Measurements from ENCODE around the gene CDH23.

The CDH23 gene

DNA sequence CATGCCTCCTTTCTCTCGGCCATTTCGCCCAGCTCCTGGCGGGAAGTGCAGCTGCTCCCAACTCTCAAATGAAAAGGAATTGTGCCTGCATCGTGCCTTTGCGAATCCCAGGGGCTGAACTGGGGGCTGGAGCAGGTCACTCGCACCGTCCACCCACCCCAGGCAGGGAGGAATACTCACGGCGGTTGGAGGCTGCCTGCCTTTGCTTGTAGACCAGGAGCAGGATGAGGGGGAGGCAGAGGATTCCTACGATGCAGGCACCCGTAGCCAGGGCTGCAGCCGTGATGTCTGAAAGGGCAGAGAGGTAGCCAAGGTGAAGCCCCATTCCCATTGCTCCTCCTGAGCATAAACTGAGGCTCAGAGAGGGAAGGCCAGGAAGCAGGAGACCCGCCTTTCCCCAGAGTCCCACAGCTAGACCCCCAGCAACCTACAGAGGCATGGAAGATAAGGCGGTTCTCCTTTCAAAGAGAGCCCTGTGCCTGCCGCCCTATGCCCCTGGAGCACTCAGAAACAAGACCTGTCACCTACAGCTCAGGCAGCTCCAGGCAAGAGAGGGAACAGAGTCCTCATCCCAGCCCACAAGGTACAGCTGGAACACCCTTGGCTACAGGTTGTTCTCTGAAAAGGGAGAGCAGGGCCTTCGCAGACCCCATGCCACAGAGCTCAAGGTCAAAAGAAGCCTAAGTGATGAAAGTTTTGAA lies 358.6 kb downstream of the CDH23 start:
- H3K27ac ChIP-seq (ENCODE audit: low read depth, low read length): no peak overlapping the region
- no peaks in the 10 kb centered on the region for H3K4me1 ChIP-seq (ENCODE audit: control insufficient read depth, insufficient read depth, low read length)
- H3K4me3 ChIP-seq (ENCODE audit: low read length): no peak overlapping the region
- H3K27me3 ChIP-seq (ENCODE audit: control insufficient read depth, insufficient read depth, low read length): no peaks in the 10 kb centered on the region
- peaks cover 21% of the 10 kb centered on the region for H3K36me3 ChIP-seq (ENCODE audit: control insufficient read depth, insufficient read depth, low read length)
- H3K9ac ChIP-seq (ENCODE audit: low read length): no peak overlapping the region

DNA sequence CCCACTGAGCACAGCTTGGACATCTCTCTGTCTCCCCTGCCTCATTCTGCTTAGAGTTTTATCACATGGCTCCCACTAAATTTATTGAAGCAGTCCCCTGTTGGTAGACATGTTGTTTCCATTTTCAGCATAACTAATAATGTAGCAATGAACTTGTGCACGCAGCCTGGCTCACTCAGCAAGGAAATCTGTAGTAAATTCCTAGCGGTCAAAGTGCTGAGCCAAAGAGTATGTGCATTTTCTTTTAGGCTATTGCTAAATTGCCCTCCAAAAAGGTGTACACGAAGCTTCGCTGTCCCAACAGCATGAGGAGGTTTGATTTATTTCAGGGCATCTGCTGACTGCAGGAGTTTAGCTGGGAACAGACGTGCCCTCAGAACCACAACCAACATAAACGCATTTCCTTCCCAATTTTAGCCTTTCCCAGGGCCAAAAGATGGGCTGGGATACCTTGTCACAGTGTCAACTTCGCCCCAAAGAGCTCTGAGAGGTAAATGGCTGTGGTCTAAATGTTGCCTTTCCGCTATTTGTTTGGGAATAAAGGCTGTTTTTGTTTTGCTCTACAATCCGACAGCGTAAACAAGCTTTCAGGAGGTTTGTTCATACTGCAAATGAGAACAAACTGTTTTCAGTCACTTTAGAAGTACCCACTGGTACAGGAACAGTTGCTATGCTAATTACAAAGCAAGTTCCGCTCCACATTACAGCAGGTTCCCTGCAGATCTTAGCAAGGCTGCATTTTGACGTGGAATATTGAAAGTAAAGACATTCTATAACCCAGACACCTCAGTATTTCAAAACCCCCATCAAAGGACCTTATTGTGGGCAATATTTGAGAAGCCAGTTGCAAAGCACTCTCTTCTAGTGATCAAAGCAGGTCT lies 359.8 kb downstream of the CDH23 start:
- Histone ChIP-seq H3K27me3 (ENCODE audit: control insufficient read depth, insufficient read depth, low read length) (no peaks in the 10 kb centered on the region), H3K36me3 (ENCODE audit: control insufficient read depth, insufficient read depth, low read length) (peaks cover 26% of the 10 kb centered on the region), H3K27ac (ENCODE audit: low read depth, low read length) (peak overlapping the region; percentile 2), H3K4me1 (ENCODE audit: control insufficient read depth, insufficient read depth, low read length) (no peaks in the 10 kb centered on the region), H3K9ac (ENCODE audit: low read length) (no peak overlapping the region), H3K4me3 (ENCODE audit: low read length) (no peak overlapping the region)

DNA sequence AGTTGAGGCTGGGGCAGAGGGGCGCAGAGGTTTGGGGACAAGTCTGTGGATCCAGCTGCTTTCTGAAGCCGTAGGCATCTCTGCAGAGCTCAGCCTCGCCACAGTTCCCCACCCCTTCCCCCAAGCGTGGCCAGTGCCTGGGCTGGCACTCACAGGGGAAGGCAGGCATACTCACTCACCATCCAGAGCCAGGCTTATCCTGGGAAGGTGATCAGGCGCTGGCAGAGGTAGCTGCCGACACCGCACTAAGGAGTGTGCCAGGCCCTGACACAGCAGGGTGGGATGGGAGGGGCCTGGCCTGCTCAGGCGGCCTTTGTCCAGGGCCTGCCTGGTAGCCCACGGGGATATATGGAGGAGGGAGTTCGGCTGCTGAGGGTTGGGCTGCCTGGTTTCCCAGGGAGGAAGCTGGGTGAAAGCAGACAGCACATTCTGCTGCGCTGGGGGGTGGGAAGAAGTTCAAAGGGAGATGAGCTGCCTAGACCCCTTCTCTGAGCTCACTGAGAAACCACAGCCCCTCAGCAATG lies 360.7 kb downstream of the CDH23 start:
- no peaks in the 10 kb centered on the region for H3K27me3 ChIP-seq (ENCODE audit: control insufficient read depth, insufficient read depth, low read length)
- H3K27ac ChIP-seq (ENCODE audit: low read depth, low read length): peak overlapping the region; percentile 2
- peaks cover 27% of the 10 kb centered on the region for H3K36me3 ChIP-seq (ENCODE audit: control insufficient read depth, insufficient read depth, low read length)
- H3K4me1 ChIP-seq (ENCODE audit: control insufficient read depth, insufficient read depth, low read length): no peaks in the 10 kb centered on the region
- H3K4me3 ChIP-seq (ENCODE audit: low read length): no peak overlapping the region
- no peak overlapping the region for H3K9ac ChIP-seq (ENCODE audit: low read length)

DNA sequence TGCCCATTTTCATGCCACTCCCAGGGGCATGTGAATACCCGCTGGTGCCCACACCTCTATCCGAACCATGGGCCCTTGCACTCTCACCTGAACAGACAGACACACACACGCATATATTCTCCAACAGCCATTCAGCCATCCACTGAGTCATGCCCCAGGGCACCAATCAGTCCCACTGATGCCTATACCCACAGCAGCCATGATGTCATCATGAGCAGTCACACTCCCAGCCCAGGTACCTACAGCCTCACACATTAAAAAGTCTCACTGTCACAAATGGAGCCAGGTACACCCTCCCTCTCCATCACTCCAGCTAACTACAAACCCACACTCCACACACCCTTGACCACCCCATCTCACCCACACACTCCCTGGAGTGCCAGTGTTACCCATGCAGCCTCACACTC lies 364.4 kb downstream of the CDH23 start:
- Histone ChIP-seq H3K27ac (ENCODE audit: low read depth, low read length) (no peak overlapping the region), H3K4me1 (ENCODE audit: control insufficient read depth, insufficient read depth, low read length) (peaks cover 24% of the 10 kb centered on the region), H3K27me3 (ENCODE audit: control insufficient read depth, insufficient read depth, low read length) (no peaks in the 10 kb centered on the region), H3K4me3 (ENCODE audit: low read length) (no peak overlapping the region), H3K9ac (ENCODE audit: low read length) (no peak overlapping the region), H3K36me3 (ENCODE audit: control insufficient read depth, insufficient read depth, low read length) (peaks cover 22% of the 10 kb centered on the region)

DNA sequence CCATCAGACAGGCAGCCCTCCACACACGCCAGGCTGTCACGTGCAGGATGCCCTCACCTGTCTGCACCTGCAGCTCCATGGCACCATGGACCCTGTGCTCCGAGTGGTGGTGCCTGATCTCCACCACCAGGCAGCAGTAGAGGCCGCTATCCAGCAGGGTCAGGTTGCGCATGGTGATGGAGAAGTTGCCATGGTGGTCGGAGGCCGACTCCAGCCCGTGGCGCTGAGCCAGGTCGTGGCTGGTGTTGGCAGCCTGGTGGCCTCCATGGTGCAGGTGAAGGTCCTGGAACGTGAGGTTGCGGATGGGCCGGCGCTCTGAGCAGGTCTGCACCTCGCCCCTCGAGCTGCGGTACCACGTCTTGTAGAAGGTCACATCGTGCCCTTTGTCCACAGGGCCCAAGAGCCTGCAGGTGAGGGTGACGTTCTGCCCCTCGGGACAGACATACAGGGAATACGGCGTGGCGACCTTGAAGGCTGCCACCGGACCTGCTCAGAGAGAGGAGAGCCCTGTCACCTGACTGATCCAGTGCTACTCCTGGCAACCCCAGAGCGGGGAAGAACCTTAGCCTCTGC lies 364.9 kb downstream of the CDH23 start:
- peaks cover 22% of the 10 kb centered on the region for H3K36me3 ChIP-seq (ENCODE audit: control insufficient read depth, insufficient read depth, low read length)
- no peak overlapping the region for H3K4me3 ChIP-seq (ENCODE audit: low read length)
- peaks cover 24% of the 10 kb centered on the region for H3K4me1 ChIP-seq (ENCODE audit: control insufficient read depth, insufficient read depth, low read length)
- no peak overlapping the region for H3K9ac ChIP-seq (ENCODE audit: low read length)
- no peak overlapping the region for H3K27ac ChIP-seq (ENCODE audit: low read depth, low read length)
- H3K27me3 ChIP-seq (ENCODE audit: control insufficient read depth, insufficient read depth, low read length): no peaks in the 10 kb centered on the region

DNA sequence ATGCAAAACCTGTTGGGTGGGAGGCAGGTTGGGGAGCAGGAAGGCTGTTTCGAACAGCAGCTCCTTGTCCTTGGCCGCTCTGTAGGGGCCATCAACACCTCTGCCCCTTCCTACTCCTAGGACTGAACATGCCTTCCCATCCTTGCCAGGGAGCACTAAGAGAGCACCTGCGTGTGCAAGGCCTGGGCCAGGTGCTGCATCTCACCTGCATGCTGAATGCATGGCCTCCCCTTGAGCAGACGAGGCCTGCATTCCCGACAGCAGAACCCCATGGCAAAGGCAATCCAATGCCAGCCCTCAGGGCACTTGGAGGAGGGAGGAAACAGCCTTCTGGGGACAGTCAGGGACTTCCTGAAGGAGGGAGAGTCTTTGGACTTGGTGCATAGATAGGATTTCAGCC lies 365.6 kb downstream of the CDH23 start:
- Histone ChIP-seq H3K4me1 (ENCODE audit: control insufficient read depth, insufficient read depth, low read length) (peaks cover 29% of the 10 kb centered on the region), H3K27ac (ENCODE audit: low read depth, low read length) (no peak overlapping the region), H3K4me3 (ENCODE audit: low read length) (no peak overlapping the region), H3K9ac (ENCODE audit: low read length) (no peak overlapping the region), H3K36me3 (ENCODE audit: control insufficient read depth, insufficient read depth, low read length) (peaks cover 21% of the 10 kb centered on the region), H3K27me3 (ENCODE audit: control insufficient read depth, insufficient read depth, low read length) (no peaks in the 10 kb centered on the region)

DNA sequence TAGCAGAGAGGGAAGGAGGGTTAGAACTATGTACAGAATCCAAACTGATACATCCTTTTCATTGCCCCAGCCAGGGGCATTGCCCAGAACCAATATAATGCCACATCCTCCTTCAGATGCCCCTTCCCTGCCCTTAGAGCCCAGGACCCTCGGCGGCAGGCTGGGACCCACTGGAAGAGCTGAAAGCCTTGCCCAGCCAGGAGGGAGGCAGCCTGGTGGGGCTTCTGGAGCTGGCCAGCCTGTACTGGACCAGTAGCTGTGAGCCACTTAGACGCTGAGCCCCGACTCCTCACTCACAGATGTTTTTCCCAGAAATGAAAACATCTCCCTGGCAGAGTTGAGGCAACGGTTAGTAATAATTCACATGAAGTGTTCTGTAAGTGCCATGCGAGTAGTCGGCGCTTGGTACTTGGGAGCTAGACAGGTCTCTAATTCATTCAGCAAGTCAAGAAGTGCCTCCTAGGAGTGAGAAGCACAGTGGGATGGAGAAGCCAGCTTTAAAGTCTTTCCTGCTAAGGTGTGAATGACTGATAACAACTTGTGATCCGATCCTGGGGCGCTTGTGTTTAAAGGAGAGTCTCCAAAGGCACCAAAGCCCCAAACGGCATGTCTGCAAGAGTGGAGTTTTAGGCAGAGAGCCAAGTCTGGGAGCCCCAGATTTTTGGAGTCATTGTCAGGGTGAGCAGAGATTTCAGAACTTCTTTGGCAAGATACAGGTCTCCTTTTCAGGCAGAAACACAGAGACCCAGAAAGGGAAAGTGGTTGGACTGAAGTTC lies 366.8 kb downstream of the CDH23 start:
- Histone ChIP-seq H3K4me3 (ENCODE audit: low read length) (peak overlapping the region; percentile 19), H3K9ac (ENCODE audit: low read length) (no peak overlapping the region), H3K27me3 (ENCODE audit: control insufficient read depth, insufficient read depth, low read length) (no peaks in the 10 kb centered on the region), H3K36me3 (ENCODE audit: control insufficient read depth, insufficient read depth, low read length) (peaks cover 20% of the 10 kb centered on the region), H3K4me1 (ENCODE audit: control insufficient read depth, insufficient read depth, low read length) (peaks cover 36% of the 10 kb centered on the region), H3K27ac (ENCODE audit: low read depth, low read length) (no peak overlapping the region)

DNA sequence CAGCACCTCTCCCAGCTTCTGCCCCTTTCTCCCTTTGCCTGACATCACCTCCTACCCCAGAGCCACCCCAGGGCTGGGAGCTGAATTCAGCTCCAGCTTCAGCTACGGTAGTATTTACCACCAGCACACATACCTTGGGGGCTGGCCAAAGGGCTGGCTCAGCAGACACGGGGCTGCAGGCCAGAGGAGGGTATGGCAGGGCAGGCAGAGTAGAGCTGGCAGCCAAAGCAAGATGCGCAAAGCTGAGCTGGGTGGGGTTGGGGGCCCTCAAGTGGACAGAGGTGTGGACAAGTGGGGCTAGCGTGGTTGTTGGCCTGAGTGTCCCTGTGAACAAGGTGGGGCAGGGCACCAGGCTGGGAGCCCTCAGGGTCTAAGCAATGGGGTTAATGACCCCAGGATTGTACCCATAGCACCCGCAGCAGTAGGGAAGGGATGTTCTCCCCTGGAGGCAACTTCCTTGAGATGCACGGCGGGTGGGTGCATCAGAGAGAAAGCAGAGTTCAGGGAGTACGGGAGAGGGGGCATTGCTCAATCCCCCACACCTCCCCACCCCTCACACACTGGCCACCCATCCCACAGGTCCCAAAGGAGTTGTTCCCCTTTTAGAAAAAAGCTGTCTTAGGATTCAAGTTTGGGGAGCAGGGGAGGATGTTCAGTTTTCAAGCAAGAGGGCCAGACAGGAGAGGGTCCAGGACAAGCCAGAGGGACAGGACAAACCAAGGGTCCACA lies 368.6 kb downstream of the CDH23 start:
- H3K36me3 ChIP-seq (ENCODE audit: control insufficient read depth, insufficient read depth, low read length): peaks cover 20% of the 10 kb centered on the region
- peak overlapping the region; percentile 54 for H3K27ac ChIP-seq (ENCODE audit: low read depth, low read length)
- peak overlapping the region; percentile 25 for H3K4me3 ChIP-seq (ENCODE audit: low read length)
- H3K9ac ChIP-seq (ENCODE audit: low read length): no peak overlapping the region
- H3K4me1 ChIP-seq (ENCODE audit: control insufficient read depth, insufficient read depth, low read length): peaks cover 41% of the 10 kb centered on the region
- no peaks in the 10 kb centered on the region for H3K27me3 ChIP-seq (ENCODE audit: control insufficient read depth, insufficient read depth, low read length)

DNA sequence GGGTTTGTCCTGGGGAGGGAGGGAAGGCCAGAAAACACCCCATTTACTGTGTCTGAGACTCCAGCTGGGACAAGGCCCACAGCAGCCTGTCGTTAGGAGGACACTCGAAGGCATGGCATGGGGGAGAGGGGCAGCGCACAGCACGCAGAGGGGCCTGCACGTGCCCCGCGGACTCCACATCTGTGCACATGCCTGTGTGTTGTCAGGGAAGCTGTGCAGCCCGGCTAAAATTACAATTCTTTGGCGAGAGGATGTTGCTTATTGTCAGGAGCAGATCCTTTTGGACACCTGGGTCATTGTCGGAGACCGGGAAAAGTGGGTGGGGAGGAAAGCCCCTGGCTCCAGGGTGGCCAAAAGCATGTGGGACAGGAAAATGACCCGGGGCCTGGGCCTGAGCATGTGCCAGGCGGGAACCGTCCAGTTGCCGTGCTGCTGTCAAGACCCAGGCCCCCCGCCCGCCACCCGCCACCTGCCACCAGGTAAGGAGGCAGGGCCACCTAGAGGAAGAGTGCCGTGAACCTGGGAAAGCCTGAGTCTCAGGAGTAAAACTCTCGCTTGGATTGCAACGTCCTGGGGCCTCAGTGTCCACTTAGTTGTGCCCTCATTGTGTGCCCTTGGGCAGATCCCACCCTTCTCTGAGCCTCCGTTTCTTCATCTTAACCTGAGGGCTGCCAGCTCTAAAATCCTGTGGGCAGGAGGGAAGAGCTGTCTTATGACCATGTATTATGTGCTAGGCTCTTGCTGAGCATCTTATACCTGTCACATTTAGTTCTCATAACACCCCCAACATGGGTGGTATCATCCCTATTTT lies 369.4 kb downstream of the CDH23 start:
- H3K27me3 ChIP-seq (ENCODE audit: control insufficient read depth, insufficient read depth, low read length): no peaks in the 10 kb centered on the region
- H3K4me3 ChIP-seq (ENCODE audit: low read length): peak overlapping the region; percentile 25
- H3K9ac ChIP-seq (ENCODE audit: low read length): no peak overlapping the region
- H3K4me1 ChIP-seq (ENCODE audit: control insufficient read depth, insufficient read depth, low read length): peaks cover 47% of the 10 kb centered on the region
- H3K27ac ChIP-seq (ENCODE audit: low read depth, low read length): peak overlapping the region; percentile 54
- peaks cover 13% of the 10 kb centered on the region for H3K36me3 ChIP-seq (ENCODE audit: control insufficient read depth, insufficient read depth, low read length)

DNA sequence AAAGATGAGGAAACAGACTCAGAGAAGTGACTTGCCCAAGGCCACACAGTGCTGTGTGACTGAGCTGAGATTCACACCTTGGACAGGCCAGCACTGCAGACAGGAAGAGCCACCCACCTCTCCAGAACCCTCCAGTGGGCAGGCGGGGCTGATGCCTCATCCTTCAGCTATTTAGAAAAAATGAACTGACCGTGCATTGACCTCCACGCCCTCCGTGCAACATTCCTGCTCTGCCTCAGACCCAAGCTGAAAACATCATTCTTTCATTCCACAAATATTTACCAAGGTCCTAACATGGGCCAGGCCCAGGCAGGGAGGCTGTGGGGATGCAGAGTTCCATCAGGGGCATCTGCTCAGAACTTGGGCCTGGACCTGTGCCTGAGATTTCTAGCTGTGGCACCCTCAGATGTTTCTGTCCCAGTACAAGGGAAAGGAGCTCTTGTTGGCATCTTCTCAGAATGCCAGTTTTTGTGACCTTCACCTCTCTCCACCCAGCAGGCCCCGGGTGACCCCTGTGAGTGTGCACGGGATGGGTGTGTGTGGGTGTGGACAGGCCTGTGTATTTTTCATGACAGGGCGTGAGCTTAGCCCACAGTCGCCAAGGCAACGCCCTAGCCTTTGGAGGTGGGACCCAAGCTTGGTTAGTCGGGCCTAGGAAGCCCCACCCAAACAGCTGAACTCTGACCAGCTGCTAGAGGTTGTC lies 370.1 kb downstream of the CDH23 start:
- H3K4me3 ChIP-seq (ENCODE audit: low read length): no peak overlapping the region
- H3K36me3 ChIP-seq (ENCODE audit: control insufficient read depth, insufficient read depth, low read length): peaks cover 6% of the 10 kb centered on the region
- H3K27me3 ChIP-seq (ENCODE audit: control insufficient read depth, insufficient read depth, low read length): no peaks in the 10 kb centered on the region
- H3K9ac ChIP-seq (ENCODE audit: low read length): no peak overlapping the region
- H3K4me1 ChIP-seq (ENCODE audit: control insufficient read depth, insufficient read depth, low read length): peaks cover 55% of the 10 kb centered on the region
- peak overlapping the region; percentile 60 for H3K27ac ChIP-seq (ENCODE audit: low read depth, low read length)
